ENCODE measurements around the gene EEF1A1. TPM values are rescaled to one million over a fixed set of nuclear protein-coding genes. Genes with fewer than 3 reads are reported as not detected.

EEF1A1 gene
- total and polyA plus RNA-seq, 2 of the 8 experiments (the other 6 are each of a cell fraction or from before 2014, with no cell fraction given): 13,823 to 13,927 TPM

DNA sequence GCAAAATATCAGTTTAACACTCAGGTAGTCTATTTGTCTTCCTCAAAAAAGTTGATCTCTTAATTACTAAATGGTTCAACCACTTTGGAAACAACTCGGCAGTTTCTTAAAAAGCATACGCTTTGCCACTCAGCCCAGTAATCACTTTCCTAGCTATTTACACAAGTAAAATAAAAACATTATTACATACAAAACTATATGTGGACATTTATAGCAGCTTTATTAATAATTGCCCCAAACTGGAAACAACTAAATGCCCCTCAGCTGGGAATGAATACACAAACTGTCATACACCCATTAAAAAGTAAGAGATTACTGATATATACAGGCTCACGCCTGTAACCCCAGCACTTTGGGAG lies 7.4 kb downstream of the EEF1A1 start:
- Histone ChIP-seq H3K36me3 (ENCODE audit: control insufficient read depth in 2 of 4, insufficient read depth in 4 of 4, low read length in 3 of 4) (peaks cover 24 to 33% (median 31%) of the 10 kb centered on the region in 4 experiments), H2AFZ (ENCODE audit: low read length) (no peak overlapping the region), H3K4me2 (ENCODE audit: insufficient read depth in 1 of 2, low read depth in 2 of 2, low read length in 2 of 2) (no peak overlapping the region), H2BK20ac (ENCODE audit: low read length) (no peak overlapping the region), H3K9me3 (ENCODE audit: insufficient read depth in 2 of 2, low read depth in 1 of 2, low read length in 1 of 2) (no peaks in the 10 kb centered on the region), H2BK12ac (ENCODE audit: low read depth, low read length) (no peak overlapping the region), H4K5ac (ENCODE audit: insufficient read length, low read depth, low read length) (no peak overlapping the region), H3K27me3 (replicated peaks in 1 of 4; ENCODE audit: control insufficient read depth in 3 of 4, extremely low read depth in 1 of 4, insufficient read depth in 3 of 4, low read length in 3 of 4) (no peaks in the 10 kb centered on the region), H3K27ac (ENCODE audit: low read depth, low read length) (no peak overlapping the region), H2BK120ac (replicated peaks; ENCODE audit: low read depth, low read length) (no peak overlapping the region), H3K23me2 (ENCODE audit: low read depth, low read length) (no peaks in the 10 kb centered on the region), H4K20me1 (replicated peaks in 1 of 2; ENCODE audit: control insufficient read depth in 1 of 2, insufficient read depth in 2 of 2, low read length in 2 of 2) (peaks cover 0 to 3% of the 10 kb centered on the region in 2 experiments), H4K8ac (ENCODE audit: extremely low read depth, insufficient read depth, low read length) (no peak overlapping the region), H4K91ac (replicated peaks; ENCODE audit: insufficient read length, low read length) (no peak overlapping the region), H3K9ac (replicated peaks in 1 of 4; ENCODE audit: extremely low read depth in 1 of 4, low read depth in 3 of 4, low read length in 3 of 4) (no peak overlapping the region), H3K14ac (ENCODE audit: insufficient read length) (no peak overlapping the region), H3K4ac (replicated peaks; ENCODE audit: insufficient read length, low read depth, low read length) (no peak overlapping the region), H3K56ac (replicated peaks; ENCODE audit: insufficient read length, low read depth, low read length) (no peak overlapping the region), H3K4me1 (replicated peaks in 1 of 4; ENCODE audit: control insufficient read depth in 3 of 4, insufficient read depth in 4 of 4, low read length in 3 of 4) (peaks cover 0 to 3% (median 2%) of the 10 kb centered on the region in 4 experiments; a peak in 3 of 7 replicates), H3K23ac (ENCODE audit: insufficient read length) (no peak overlapping the region), H2BK5ac (ENCODE audit: low read depth, low read length) (no peak overlapping the region), H3K18ac (ENCODE audit: extremely low read depth, low read length) (no peak overlapping the region), H3K79me2 (ENCODE audit: control insufficient read depth in 1 of 2, insufficient read depth in 2 of 2, low read length in 2 of 2) (peaks cover 0 to 11% of the 10 kb centered on the region in 2 experiments; a peak in 2 of 4 replicates), H2BK15ac (ENCODE audit: low read length) (no peak overlapping the region), H3K4me3 (ENCODE audit: extremely low read depth in 1 of 4, insufficient read depth in 2 of 4, low read depth in 3 of 4, low read length in 4 of 4) (no peak overlapping the region), H3K79me1 (ENCODE audit: low read depth, low read length) (no peaks in the 10 kb centered on the region), H2AK5ac (ENCODE audit: low read depth, low read length) (no peak overlapping the region)
- ChIA-PET POLR2A (ENCODE audit: partially characterized antibody) (interaction anchor here (0.6 to 27.5 kb wide), 34 partner anchors 10 to 217 kb away, joined by 3 to 1482 read pairs (median 7); partner anchors contain the start of genes CGAS, DDX43, EEF1A1 and MTO1), CTCF (ENCODE audit: partially characterized antibody) (interaction anchor here (0.6 to 4.5 kb wide), 13 partner anchors 15 to 187 kb away, joined by 3 to 35 read pairs (median 3); no protein-coding TSS in a partner anchor)
- WGBS, 2 experiments (ENCODE audit: extremely low coverage in 1 of 2, insufficient coverage in 1 of 2, insufficient read length in 1 of 2, insufficient replicate concordance in 2 of 2, low coverage in 1 of 2, low lambda C conversion rate in 2 of 2, missing lambda C conversion rate in 1 of 2): 89% methylated on average over 3 of the region's 3 CpGs; no CpG with 5 or more reads in 1 of the 2 experiments
- FAIRE-seq (no peak), DNase-seq (ENCODE audit: low read depth in 1 of 2, low spot score in 2 of 2) (no peak)
- TF ChIP-seq SRF (IDR thresholded peaks at IDR 0.05; ENCODE audit: low read depth, low read length) (no peak), KDM4A (IDR thresholded peaks at IDR 0.05; ENCODE audit: low read depth, low read length, severe bottlenecking) (peak; percentile 7), SIRT6 (IDR thresholded peaks at IDR 0.05; ENCODE audit: low read length) (peak; percentile 48)
